ENCODE data around the gene PIM2.

PIM2 gene

DNA sequence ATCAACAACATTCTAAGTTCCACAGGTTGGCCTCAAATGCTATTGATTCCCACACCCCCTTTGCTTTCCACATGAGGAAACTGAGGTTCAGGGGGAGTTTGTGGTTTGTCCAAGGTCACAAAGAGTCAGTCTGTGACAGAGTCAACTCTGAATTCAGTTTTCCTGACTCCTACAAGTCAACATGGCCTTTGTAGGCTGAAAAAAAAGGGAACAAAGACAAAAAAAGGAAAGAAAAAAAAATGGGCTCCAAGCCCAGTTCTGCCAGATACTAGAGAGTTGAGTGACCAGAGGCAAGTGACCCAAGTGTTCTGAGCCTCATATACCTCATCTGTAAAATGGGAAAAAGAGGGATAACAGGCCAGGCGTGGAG, 16.5 kb upstream of the PIM2 start:
- DNase-seq (ENCODE audit: low read depth): no peak
- TF ChIP-seq, protein P1, sequence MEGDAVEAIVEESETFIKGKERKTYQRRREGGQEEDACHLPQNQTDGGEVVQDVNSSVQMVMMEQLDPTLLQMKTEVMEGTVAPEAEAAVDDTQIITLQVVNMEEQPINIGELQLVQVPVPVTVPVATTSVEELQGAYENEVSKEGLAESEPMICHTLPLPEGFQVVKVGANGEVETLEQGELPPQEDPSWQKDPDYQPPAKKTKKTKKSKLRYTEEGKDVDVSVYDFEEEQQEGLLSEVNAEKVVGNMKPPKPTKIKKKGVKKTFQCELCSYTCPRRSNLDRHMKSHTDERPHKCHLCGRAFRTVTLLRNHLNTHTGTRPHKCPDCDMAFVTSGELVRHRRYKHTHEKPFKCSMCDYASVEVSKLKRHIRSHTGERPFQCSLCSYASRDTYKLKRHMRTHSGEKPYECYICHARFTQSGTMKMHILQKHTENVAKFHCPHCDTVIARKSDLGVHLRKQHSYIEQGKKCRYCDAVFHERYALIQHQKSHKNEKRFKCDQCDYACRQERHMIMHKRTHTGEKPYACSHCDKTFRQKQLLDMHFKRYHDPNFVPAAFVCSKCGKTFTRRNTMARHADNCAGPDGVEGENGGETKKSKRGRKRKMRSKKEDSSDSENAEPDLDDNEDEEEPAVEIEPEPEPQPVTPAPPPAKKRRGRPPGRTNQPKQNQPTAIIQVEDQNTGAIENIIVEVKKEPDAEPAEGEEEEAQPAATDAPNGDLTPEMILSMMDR (IDR thresholded peaks at IDR 0.05; ENCODE audit: insufficient read depth, low read depth, low read length, missing control alignments): no peak
- H3K4me3 ChIP-seq (ENCODE audit: low read depth, low read length): no peak overlapping the region

- no peak overlapping the region for H3K4me3 ChIP-seq (ENCODE audit: low read depth, low read length)
- TF ChIP-seq, protein P1 (IDR thresholded peaks at IDR 0.05; ENCODE audit: insufficient read depth, low read depth, low read length, missing control alignments): no peak
- DNase-seq (ENCODE audit: low read depth): no peak
Measured at GRCh38 chrX:48934581-48935300, 15.9 kb upstream of the PIM2 start.

- peak overlapping the region; percentile 16 for H3K4me3 ChIP-seq (ENCODE audit: low read depth, low read length)
- TF ChIP-seq, protein P1 (IDR thresholded peaks at IDR 0.05; ENCODE audit: insufficient read depth, low read depth, low read length, missing control alignments): no peak
- DNase-seq (ENCODE audit: low read depth): peak; percentile 65
Measured at GRCh38 chrX:48933757-48934156, 14.9 kb upstream of the PIM2 start.

- TF ChIP-seq, protein P1 (IDR thresholded peaks at IDR 0.05; ENCODE audit: insufficient read depth, low read depth, low read length, missing control alignments): no peak
- no peak overlapping the region for H3K4me3 ChIP-seq (ENCODE audit: low read depth, low read length)
- DNase-seq (ENCODE audit: low read depth): no peak
Measured at GRCh38 chrX:48927736-48928382, 9.0 kb upstream of the PIM2 start.

- DNase-seq (ENCODE audit: low read depth): no peak
- TF ChIP-seq, protein P1 (IDR thresholded peaks at IDR 0.05; ENCODE audit: insufficient read depth, low read depth, low read length, missing control alignments): no peak
- H3K4me3 ChIP-seq (ENCODE audit: low read depth, low read length): no peak overlapping the region
Measured at GRCh38 chrX:48927123-48927522, 8.3 kb upstream of the PIM2 start.

DNA sequence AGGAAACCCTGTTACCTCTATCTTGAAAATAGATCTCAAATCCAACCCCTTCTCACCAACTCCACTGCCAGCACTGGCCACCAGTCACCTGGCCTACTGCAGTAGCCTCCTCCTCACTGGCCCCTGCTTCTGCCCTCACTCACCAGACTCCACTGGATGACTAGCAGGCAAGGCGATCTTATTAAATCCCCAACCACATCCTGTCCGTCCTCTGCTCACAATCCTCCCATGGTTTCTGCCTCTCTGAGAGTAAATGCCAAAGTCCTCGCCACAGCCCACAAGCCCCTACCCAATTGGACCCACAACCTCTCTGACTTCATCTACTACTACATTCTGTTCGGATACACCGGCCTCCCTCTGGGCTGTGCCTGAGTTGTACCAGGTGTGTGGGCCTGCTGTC, 5.4 kb upstream of the PIM2 start:
- DNase-seq (ENCODE audit: low read depth): no peak
- no peak overlapping the region for H3K4me3 ChIP-seq (ENCODE audit: low read depth, low read length)
- TF ChIP-seq, protein P1 (IDR thresholded peaks at IDR 0.05; ENCODE audit: insufficient read depth, low read depth, low read length, missing control alignments): no peak
